HCT116 (cell line): ENCODE measurements around the gene NAA15. TPM values are rescaled to one million over a fixed set of nuclear protein-coding genes. Genes with fewer than 3 reads are reported as not detected.

Experiments used
- ATAC-seq: fragments of 200-7000 bp; cut with Tn5 transposase; 2 replicates; pipeline ENCODE4 v1.9.1; 2020; ENCODE audit warnings: mild to moderate bottlenecking, moderate library complexity
- BruUV-seq: library from RNA; stranded (reverse); fragments of 400-500 nt; replicated peaks from 2 replicates; lab custom pipeline; 2021; lab: Mats Ljungman, UMichigan
- CTCF ChIA-PET: fragments of 300-600 bp; sonication (Branson Sonifier 250); formaldehyde crosslinking; loops from one replicate; lab custom pipeline; 2021; ENCODE audit warnings: antibody characterized with exemption; lab: Charles Lee
- POLR2A ChIA-PET: fragments of 300-600, 350-600 bp; sonication (Branson Sonifier 250); formaldehyde crosslinking; loops from one replicate; lab custom pipeline; 2021; ENCODE audit warnings: antibody characterized with exemption; lab: Charles Lee
- RAD21 ChIA-PET, 2 experiments: fragments of 300-600 bp; sonication (Branson Sonifier 250); formaldehyde crosslinking; loops; one replicate each; lab custom pipeline; 2023; ENCODE audit warnings: low total read pairs in 2 of 2; ENCODE audit not compliant: uncharacterized antibody in 2 of 2, unreplicated experiment in 2 of 2, low non-redundant PET in 1 of 2; lab: Charles Lee
- DNase-seq: peaks from one replicate; pipeline ENCODE4 v3.0.0-alpha.2; 2010; ENCODE audit warnings: low read depth, low spot score
- H2AFZ ChIP-seq: fragments of 200-600 bp; shearing (Covaris generic), sonication (generic); 2 replicates; pipeline ENCODE4 v1.6.1; 2017; ENCODE audit warnings: low read depth, mixed run types, mixed read lengths, antibody characterized with exemption, low read length; ENCODE audit not compliant: poor library complexity, severe bottlenecking
- H3K27ac ChIP-seq: 2 replicates; pipeline ENCODE4 v1.5.1; 2012; ENCODE audit warnings: low read depth, low read length
- H3K27me3 ChIP-seq: fragments of 200-600 bp; sonication (generic); 2 replicates; pipeline ENCODE4 v1.6.1; 2016; ENCODE audit warnings: mixed run types, low read length, mixed read lengths; ENCODE audit not compliant: insufficient read depth
- H3K36me3 ChIP-seq, 2 experiments: fragments of 200-500 bp in 1 of 2; fragments of 200-600 bp in 1 of 2; sonication (Bioruptor generic) in 1 of 2; sonication (generic) in 1 of 2; 2 replicates each; pipeline versions ENCODE4 v1.5.1 to v1.6.1; 2014 to 2016; ENCODE audit warnings: low read length in 2 of 2, inconsistent platforms in 1 of 2, mixed read lengths in 1 of 2, mixed run types in 1 of 2; ENCODE audit not compliant: insufficient read depth in 2 of 2, control insufficient read depth in 1 of 2
- H3K4me1 ChIP-seq, 2 experiments: fragments of 200-600 bp in 1 of 2; sonication (generic) in 1 of 2; 2 replicates each; pipeline versions ENCODE4 v1.5.1 to v1.6.1; 2012 to 2017; ENCODE audit warnings: low read length in 2 of 2, inconsistent platforms in 1 of 2, mild to moderate bottlenecking in 1 of 2, mixed read lengths in 1 of 2, mixed run types in 1 of 2, moderate library complexity in 1 of 2; ENCODE audit not compliant: insufficient read depth in 2 of 2, control insufficient read depth in 1 of 2
- H3K4me2 ChIP-seq: fragments of 200-600 bp; sonication (generic); 2 replicates; pipeline ENCODE4 v1.6.1; 2017; ENCODE audit warnings: mixed run types, low read length, mixed read lengths
- H3K4me3 ChIP-seq, 2 experiments: fragments of 200-600 bp in 1 of 2; sonication (generic) in 1 of 2; replicated peaks in 1 of 2; 2 replicates each; pipeline ENCODE4 v1.5.1; 2011 to 2016; ENCODE audit warnings: low read length in 2 of 2, control low read depth in 1 of 2, low read depth in 1 of 2, mild to moderate bottlenecking in 1 of 2, mixed read lengths in 1 of 2, mixed run types in 1 of 2
- H3K79me2 ChIP-seq: fragments of 200-600 bp; sonication (generic); 2 replicates; pipeline ENCODE4 v1.6.1; 2017; ENCODE audit warnings: mild to moderate bottlenecking, mixed run types, low read length, moderate library complexity, mixed read lengths; ENCODE audit not compliant: insufficient read depth
- H3K9ac ChIP-seq: fragments of 200-600 bp; sonication (generic); 2 replicates; pipeline ENCODE4 v1.6.1; 2016; ENCODE audit warnings: low read length, mixed read lengths
- H3K9me2 ChIP-seq: fragments of 200-600 bp; sonication (generic), shearing (Covaris generic); 2 replicates; pipeline ENCODE4 v1.6.1; 2017; ENCODE audit warnings: mixed run types, mild to moderate bottlenecking, moderate library complexity; ENCODE audit not compliant: insufficient read depth
- H3K9me3 ChIP-seq, 2 experiments: fragments of 200-500 bp in 1 of 2; fragments of 200-600 bp in 1 of 2; sonication (Bioruptor generic) in 1 of 2; sonication (generic) in 1 of 2; 2 replicates each; pipeline ENCODE4 v1.6.1; 2014 to 2017; ENCODE audit warnings: low read length in 2 of 2, mixed read lengths in 2 of 2, inconsistent platforms in 1 of 2, low read depth in 1 of 2, mild to moderate bottlenecking in 1 of 2, mixed run types in 1 of 2, moderate library complexity in 1 of 2; ENCODE audit not compliant: control insufficient read depth in 1 of 2, insufficient read depth in 1 of 2
- H4K20me1 ChIP-seq: fragments of 200-600 bp; sonication (generic), shearing (Covaris generic); 2 replicates; pipeline ENCODE4 v1.6.1; 2017; ENCODE audit warnings: mixed run types, mild to moderate bottlenecking, moderate library complexity; ENCODE audit not compliant: insufficient read depth
- CTCF ChIP-seq, 3 experiments: fragments of 200-600 bp in 1 of 3; sonication (generic) in 1 of 3; IDR thresholded peaks in 2 of 3; conservative IDR thresholded peaks in 1 of 3; 2 replicates each; pipeline ENCODE4 v1.5.1; 2012 to 2017; ENCODE audit warnings: low read depth in 2 of 3, low read length in 2 of 3, antibody characterized with exemption in 1 of 3, borderline replicate concordance in 1 of 3, control low read depth in 1 of 3, mild to moderate bottlenecking in 1 of 3, mixed read lengths in 1 of 3, mixed run types in 1 of 3, moderate library complexity in 1 of 3; ENCODE audit not compliant: insufficient read depth in 1 of 3
- EGR1 ChIP-seq: IDR thresholded peaks from 2 replicates; pipeline ENCODE4 v1.6.1; 2012; ENCODE audit warnings: low read depth
- ELF1 ChIP-seq: IDR thresholded peaks from 2 replicates; pipeline ENCODE4 v1.6.1; 2012; ENCODE audit warnings: low read depth, borderline replicate concordance
- EZH2phosphoT487 ChIP-seq: fragments of 200-600 bp; IDR thresholded peaks from 2 replicates; pipeline ENCODE4 v1.6.1; 2018; ENCODE audit warnings: antibody characterized with exemption, borderline replicate concordance
- FOSL1 ChIP-seq: IDR thresholded peaks from 2 replicates; pipeline ENCODE4 v1.6.1; 2012; ENCODE audit warnings: low read depth
- SIN3A ChIP-seq: IDR thresholded peaks from 2 replicates; pipeline ENCODE4 v1.6.1; 2012; ENCODE audit warnings: low read depth
- SRF ChIP-seq: IDR thresholded peaks from 2 replicates; pipeline ENCODE4 v1.6.1; 2012; ENCODE audit warnings: low read depth
- TCF7L2 ChIP-seq: IDR thresholded peaks from 2 replicates; pipeline ENCODE4 v1.7.0; 2011; ENCODE audit warnings: borderline replicate concordance, inconsistent platforms; ENCODE audit not compliant: insufficient read depth, insufficient read length; ENCODE audit errors: extremely low read depth
- ZBTB33 ChIP-seq: IDR thresholded peaks from 2 replicates; pipeline ENCODE4 v1.6.1; 2011; ENCODE audit warnings: mild to moderate bottlenecking, low read length, moderate library complexity; ENCODE audit not compliant: insufficient replicate concordance; ENCODE audit errors: extremely low read depth
- intact Hi-C: fragments of 100-400 bp; cut with micrococcal nuclease; formaldehyde crosslinking; loops from 2 replicates; pipeline ENCODE4 v1.10.0; 2022
- total RNA-seq: library from RNA; stranded (reverse); gene quantifications from one replicate; pipeline ENCODE4 v1.2.1, GENCODE V29; 2021; ENCODE audit not compliant: unreplicated experiment
- TF ChIP-seq, protein P1 (sequence below): IDR thresholded peaks from 2 replicates; pipeline ENCODE4 v1.6.1; 2012

The NAA15 gene
- total RNA-seq, 1 experiment from 2014 or later: 79.7 TPM

GRCh38 chr4:139420652-139421051 is 119.3 kb downstream of the NAA15 start:
- intact Hi-C loops: no loop called here
- CTCF ChIA-PET: no interaction called here
- BruUV-seq: no TSS peak

More at GRCh38 chr4:139420652-139421051, 119.3 kb downstream of the NAA15 start:
- no peak overlapping the region for H3K4me2 ChIP-seq
- no peaks in the 10 kb centered on the region for H3K27me3 ChIP-seq
- H3K79me2 ChIP-seq: no peaks in the 10 kb centered on the region
- H3K36me3 ChIP-seq: peaks cover 0 to 4% of the 10 kb centered on the region in 2 experiments; a peak in 2 of 4 replicates
- H3K4me1 ChIP-seq: no peaks in the 10 kb centered on the region
- no peak overlapping the region for H3K9ac ChIP-seq
- no peaks in the 10 kb centered on the region for H3K9me2 ChIP-seq
- no peak for DNase-seq
- H3K4me3 ChIP-seq: no peak overlapping the region
- no peak overlapping the region for H3K27ac ChIP-seq
- ChIA-PET RAD21 (no interaction called here), POLR2A (no interaction called here)
- no peaks in the 10 kb centered on the region for H3K9me3 ChIP-seq
- no peak for TF ChIP-seq CTCF (IDR thresholded peaks at IDR 0.05 in 2 of 3, conservative IDR thresholded peaks at IDR 0.05 in 1 of 3; ENCODE audit: borderline replicate concordance in 1 of 3, insufficient read depth in 1 of 3, low read depth in 2 of 3, low read length in 2 of 3)
- no peak for TF ChIP-seq SRF
- TF ChIP-seq, protein P1, sequence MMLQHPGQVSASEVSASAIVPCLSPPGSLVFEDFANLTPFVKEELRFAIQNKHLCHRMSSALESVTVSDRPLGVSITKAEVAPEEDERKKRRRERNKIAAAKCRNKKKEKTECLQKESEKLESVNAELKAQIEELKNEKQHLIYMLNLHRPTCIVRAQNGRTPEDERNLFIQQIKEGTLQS: no peak
- no peak for TF ChIP-seq EGR1
- no peak for TF ChIP-seq FOSL1
- TF ChIP-seq ELF1: no peak
- TF ChIP-seq TCF7L2: no peak
- no peak for TF ChIP-seq EZH2phosphoT487
- no peak for TF ChIP-seq ZBTB33
- no peak for TF ChIP-seq SIN3A
- H4K20me1 ChIP-seq: no peaks in the 10 kb centered on the region
- no peak for ATAC-seq
- no peak overlapping the region for H2AFZ ChIP-seq
